GM12864 (cell line): ENCODE data around the gene SH3TC2.

Experiments used
- DNase-seq: peaks from one replicate; pipeline ENCODE4 v3.0.0-alpha.2; 2011; ENCODE audit warnings: low read depth
- H3K4me3 ChIP-seq: 2 replicates; pipeline ENCODE4 v1.5.1; 2011; ENCODE audit warnings: mild to moderate bottlenecking, low read depth, low read length, control low read depth
- CTCF ChIP-seq: IDR thresholded peaks from 2 replicates; pipeline ENCODE4 v1.5.1; 2011; ENCODE audit warnings: low read depth, mild to moderate bottlenecking, moderate library complexity, low read length, control low read depth, inconsistent platforms; ENCODE audit errors: missing control alignments

The SH3TC2 gene

GRCh38 chr5:149072791-149073190 lies 9.9 kb upstream of the SH3TC2 start:
- no peak overlapping the region for H3K4me3 ChIP-seq
- no peak for DNase-seq
- TF ChIP-seq CTCF, result no peak

GRCh38 chr5:149072376-149072775 lies 9.5 kb upstream of the SH3TC2 start:
- no peak for TF ChIP-seq CTCF
- no peak for DNase-seq
- H3K4me3 ChIP-seq, result no peak overlapping the region

- TF ChIP-seq CTCF, result no peak
- DNase-seq, result no peak
- H3K4me3 ChIP-seq, result no peak overlapping the region
These were observed 8.9 kb upstream of the SH3TC2 start for GRCh38 chr5:149071756-149072155.

GRCh38 chr5:149071216-149071615 lies 8.4 kb upstream of the SH3TC2 start:
- no peak for DNase-seq
- no peak for TF ChIP-seq CTCF
- no peak overlapping the region for H3K4me3 ChIP-seq

- DNase-seq, result no peak
These were observed 6.8 kb upstream of the SH3TC2 start for GRCh38 chr5:149069711-149070110.

GRCh38 chr5:149063896-149064478 lies 1.1 kb upstream of the SH3TC2 start:
- no peak for DNase-seq
- H3K4me3 ChIP-seq, result no peak overlapping the region
- no peak for TF ChIP-seq CTCF

More at GRCh38 chr5:149069711-149070110, 6.8 kb upstream of the SH3TC2 start:
- TF ChIP-seq CTCF, result no peak
- H3K4me3 ChIP-seq, result no peak overlapping the region

GRCh38 chr5:149062371-149063016 lies 368 bp downstream of the SH3TC2 start:
- DNase-seq, result no peak
- no peak overlapping the region for H3K4me3 ChIP-seq
- no peak for TF ChIP-seq CTCF
